Mesenchymal stem cell (in vitro differentiated cells and primary cell): Measurements from ENCODE around the gene CCND1.

Source experiments
- DNase-seq: peaks from one replicate; pipeline ENCODE4 v3.0.0-alpha.2; 2013
- H2AFZ ChIP-seq: one replicate; pipeline ENCODE4 v1.6.1; 2013; ENCODE audit warnings: low read depth, mild to moderate bottlenecking, control low read depth, inconsistent platforms, low read length, moderate library complexity
- H2AK5ac ChIP-seq: 2 replicates; pipeline ENCODE4 v1.6.1; 2013; ENCODE audit warnings: low read length, moderate library complexity, mild to moderate bottlenecking, inconsistent platforms; ENCODE audit not compliant: severe bottlenecking
- H2BK120ac ChIP-seq: one replicate; pipeline ENCODE4 v1.6.1; 2013; ENCODE audit warnings: low read depth, mild to moderate bottlenecking, inconsistent platforms, low read length, moderate library complexity
- H2BK12ac ChIP-seq, 2 experiments: one replicate each; pipeline ENCODE4 v1.6.1; 2013; ENCODE audit warnings: inconsistent platforms in 2 of 2, low read length in 2 of 2, mild to moderate bottlenecking in 2 of 2, moderate library complexity in 2 of 2, control low read depth in 1 of 2
- H2BK15ac ChIP-seq: one replicate; pipeline ENCODE4 v1.6.1; 2013; ENCODE audit warnings: mild to moderate bottlenecking, low read depth, inconsistent platforms; ENCODE audit not compliant: poor library complexity, severe bottlenecking
- H2BK5ac ChIP-seq: 2 replicates; pipeline ENCODE4 v1.6.1; 2013; ENCODE audit warnings: low read depth, mild to moderate bottlenecking, low read length, control low read depth, inconsistent platforms; ENCODE audit not compliant: poor library complexity, severe bottlenecking
- H3K14ac ChIP-seq, 2 experiments: one replicate each; pipeline ENCODE4 v1.6.1; 2013; ENCODE audit warnings: inconsistent platforms in 2 of 2, low read length in 2 of 2, control low read depth in 1 of 2, mild to moderate bottlenecking in 1 of 2, moderate library complexity in 1 of 2
- H3K18ac ChIP-seq, 2 experiments: one replicate each; pipeline ENCODE4 v1.6.1; 2013; ENCODE audit warnings: inconsistent platforms in 2 of 2, low read length in 2 of 2, control low read depth in 1 of 2, low read depth in 1 of 2, mild to moderate bottlenecking in 1 of 2
- H3K23ac ChIP-seq, 2 experiments: one replicate each; pipeline ENCODE4 v1.6.1; 2013; ENCODE audit warnings: inconsistent platforms in 2 of 2, low read length in 2 of 2, mild to moderate bottlenecking in 2 of 2, moderate library complexity in 2 of 2, control low read depth in 1 of 2
- H3K27ac ChIP-seq: 2 replicates; pipeline ENCODE4 v1.5.1; 2013; ENCODE audit warnings: mild to moderate bottlenecking, moderate library complexity, low read length, control low read depth, inconsistent platforms; ENCODE audit not compliant: poor library complexity, severe bottlenecking
- H3K27me3 ChIP-seq, 2 experiments: 2 replicates each; pipeline versions ENCODE4 v1.6.1 to v1.7.0; 2013; ENCODE audit warnings: low read length in 2 of 2, mild to moderate bottlenecking in 2 of 2, moderate library complexity in 2 of 2, control low read depth in 1 of 2, inconsistent platforms in 1 of 2; ENCODE audit not compliant: control insufficient read depth in 1 of 2, insufficient read depth in 1 of 2
- H3K36me3 ChIP-seq, 2 experiments: 2 replicates each; pipeline versions ENCODE4 v1.6.1 to v1.7.0; 2013; ENCODE audit warnings: low read length in 2 of 2, control low read depth in 1 of 2, inconsistent platforms in 1 of 2, low read depth in 1 of 2, mild to moderate bottlenecking in 1 of 2; ENCODE audit not compliant: insufficient read depth in 2 of 2, control insufficient read depth in 1 of 2
- H3K4ac ChIP-seq, 2 experiments: one replicate each; pipeline ENCODE4 v1.6.1; 2013; ENCODE audit warnings: inconsistent platforms in 2 of 2, low read length in 2 of 2, mild to moderate bottlenecking in 2 of 2, moderate library complexity in 2 of 2, control low read depth in 1 of 2, low read depth in 1 of 2
- H3K4me1 ChIP-seq: 2 replicates; pipeline ENCODE4 v1.6.1; 2013; ENCODE audit warnings: low read depth, low read length, control low read depth; ENCODE audit not compliant: control insufficient read depth, insufficient read depth
- H3K4me2 ChIP-seq: 2 replicates; pipeline ENCODE4 v1.6.1; 2013; ENCODE audit warnings: low read length, mild to moderate bottlenecking, inconsistent platforms; ENCODE audit not compliant: poor library complexity, severe bottlenecking
- H3K4me3 ChIP-seq, 2 experiments: 2 replicates each; pipeline versions ENCODE4 v1.5.1 to v1.7.0; 2013; ENCODE audit warnings: low read length in 2 of 2, mild to moderate bottlenecking in 2 of 2, control low read depth in 1 of 2, low read depth in 1 of 2; ENCODE audit not compliant: insufficient read depth in 1 of 2
- H3K79me1 ChIP-seq: replicated peaks from 2 replicates; pipeline ENCODE4 v1.6.1; 2013; ENCODE audit warnings: mild to moderate bottlenecking, control low read depth, low read length, inconsistent platforms; ENCODE audit not compliant: poor library complexity, severe bottlenecking
- H3K9ac ChIP-seq: 2 replicates; pipeline ENCODE4 v1.7.0; 2013; ENCODE audit warnings: mild to moderate bottlenecking, low read length, moderate library complexity
- H3K9me3 ChIP-seq: 2 replicates; pipeline ENCODE4 v1.7.0; 2013; ENCODE audit warnings: mild to moderate bottlenecking, low read length; ENCODE audit not compliant: control insufficient read depth
- H4K8ac ChIP-seq: one replicate; pipeline ENCODE4 v1.6.1; 2013; ENCODE audit warnings: inconsistent platforms, mild to moderate bottlenecking, low read length, moderate library complexity
- H4K91ac ChIP-seq: one replicate; pipeline ENCODE4 v1.6.1; 2013; ENCODE audit warnings: mild to moderate bottlenecking, low read length, inconsistent platforms
- WGBS: methylation state at CpG from one replicate; pipeline ENCODE4 v1.1.7; 2013; ENCODE audit warnings: mixed read lengths; 5-methylcytosine and 5-hydroxymethylcytosine counted together

Gene CCND1

DNA sequence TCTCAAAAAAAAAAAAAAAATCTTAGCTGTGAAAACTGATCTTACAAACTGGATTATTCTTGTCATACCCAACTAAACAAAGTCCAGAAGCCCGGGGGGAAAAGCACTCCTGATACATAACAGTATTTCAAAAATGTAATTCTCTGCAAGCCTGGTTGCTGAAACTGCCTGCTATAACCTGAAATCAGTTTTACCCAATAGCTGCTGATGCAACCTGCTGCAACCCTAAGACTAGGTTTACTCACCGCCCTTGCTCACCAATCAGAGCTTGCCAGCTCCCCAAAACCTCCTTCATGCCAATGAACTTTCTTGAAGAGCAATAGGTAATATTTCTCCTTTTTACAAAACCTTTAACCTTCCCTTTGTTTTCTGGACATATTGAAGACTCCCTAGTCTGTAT, 50.5 kb downstream of the CCND1 start:
- H4K8ac ChIP-seq = no peak overlapping the region
- H2BK120ac ChIP-seq = no peak overlapping the region
- 78% methylated on average over 2 of the region's 2 CpGs for WGBS
- no peak overlapping the region for H3K18ac ChIP-seq
- no peak overlapping the region for H2AFZ ChIP-seq
- H3K9me3 ChIP-seq = peaks cover 5% of the 10 kb centered on the region
- H3K27me3 ChIP-seq = peaks cover 30 to 54% of the 10 kb centered on the region in 2 experiments
- no peak overlapping the region for H3K9ac ChIP-seq
- no peak overlapping the region for H2BK5ac ChIP-seq
- H3K4me2 ChIP-seq = no peak overlapping the region
- no peak for DNase-seq
- H2BK15ac ChIP-seq = no peak overlapping the region
- H3K36me3 ChIP-seq = no peaks in the 10 kb centered on the region
- no peak overlapping the region for H3K23ac ChIP-seq
- no peaks in the 10 kb centered on the region for H3K4me1 ChIP-seq
- H3K79me1 ChIP-seq = no peaks in the 10 kb centered on the region
- H3K27ac ChIP-seq = no peak overlapping the region
- no peak overlapping the region for H3K4me3 ChIP-seq
- no peak overlapping the region for H3K4ac ChIP-seq
- no peak overlapping the region for H4K91ac ChIP-seq
- no peak overlapping the region for H3K14ac ChIP-seq
- H2AK5ac ChIP-seq = no peak overlapping the region
- H2BK12ac ChIP-seq = no peak overlapping the region

DNA sequence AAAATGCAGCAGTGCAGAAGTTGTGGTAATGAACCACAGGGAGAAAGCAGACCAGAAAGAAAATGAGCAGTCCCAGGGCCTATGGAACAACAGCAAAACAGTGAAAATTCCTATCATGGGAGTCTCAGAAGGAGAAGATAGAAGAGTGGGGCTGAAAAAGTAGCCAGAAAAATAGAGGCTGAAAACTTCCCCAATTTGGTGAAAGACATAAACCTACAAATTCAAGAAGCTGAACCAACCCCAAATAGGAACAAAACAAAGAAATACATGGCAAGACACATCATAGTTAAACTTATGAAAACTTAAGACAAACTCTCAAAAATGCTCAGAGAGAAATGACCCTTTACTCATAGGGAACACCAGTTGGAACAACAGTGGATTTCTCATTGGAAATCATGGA, 51.5 kb downstream of the CCND1 start:
- H3K18ac ChIP-seq = no peak overlapping the region
- no peaks in the 10 kb centered on the region for H3K4me1 ChIP-seq
- H2AK5ac ChIP-seq = no peak overlapping the region
- H2BK120ac ChIP-seq = no peak overlapping the region
- no peak overlapping the region for H3K14ac ChIP-seq
- H2BK12ac ChIP-seq = no peak overlapping the region
- DNase-seq = no peak
- H3K9ac ChIP-seq = no peak overlapping the region
- no peak overlapping the region for H3K4me3 ChIP-seq
- no peak overlapping the region for H2BK5ac ChIP-seq
- no peak overlapping the region for H2BK15ac ChIP-seq
- H4K91ac ChIP-seq = no peak overlapping the region
- H3K27ac ChIP-seq = no peak overlapping the region
- no peak overlapping the region for H4K8ac ChIP-seq
- no peak overlapping the region for H3K4me2 ChIP-seq
- no peak overlapping the region for H3K4ac ChIP-seq
- no peaks in the 10 kb centered on the region for H3K36me3 ChIP-seq
- no peaks in the 10 kb centered on the region for H3K79me1 ChIP-seq
- no peak overlapping the region for H2AFZ ChIP-seq
- no peak overlapping the region for H3K23ac ChIP-seq
- H3K9me3 ChIP-seq = peaks cover 5% of the 10 kb centered on the region
- H3K27me3 ChIP-seq = peaks cover 35 to 56% of the 10 kb centered on the region in 2 experiments

DNA sequence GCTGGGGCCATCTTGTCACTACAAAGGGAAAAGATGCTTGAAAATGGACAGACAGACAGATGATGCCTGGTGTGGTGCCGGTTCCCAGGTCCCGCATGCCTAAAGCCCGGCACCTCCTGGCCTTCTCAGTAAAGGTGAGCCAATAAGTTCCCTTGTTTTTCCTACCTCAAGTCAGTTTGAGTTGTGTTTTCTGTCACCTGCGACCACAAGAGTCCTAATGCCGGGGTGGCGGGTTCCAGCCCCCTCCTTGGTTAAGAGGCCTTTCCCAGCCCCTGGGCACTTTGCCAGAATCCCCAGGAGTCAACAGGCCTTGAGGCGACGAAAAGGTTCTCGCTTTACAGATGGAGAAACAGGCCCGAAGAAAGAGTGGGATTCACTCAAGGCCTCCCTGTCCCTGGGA, 53.8 kb downstream of the CCND1 start:
- Histone ChIP-seq H4K8ac (no peak overlapping the region), H3K79me1 (no peaks in the 10 kb centered on the region), H3K4me1 (peaks cover 5% of the 10 kb centered on the region), H3K27me3 (peaks cover 40 to 61% of the 10 kb centered on the region in 2 experiments), H4K91ac (no peak overlapping the region), H2BK120ac (no peak overlapping the region), H3K4me2 (no peak overlapping the region), H3K36me3 (no peaks in the 10 kb centered on the region), H3K23ac (no peak overlapping the region), H3K9me3 (peaks cover 5% of the 10 kb centered on the region), H3K14ac (no peak overlapping the region), H3K18ac (no peak overlapping the region), H2AFZ (no peak overlapping the region), H3K9ac (no peak overlapping the region), H2BK12ac (no peak overlapping the region), H2BK15ac (no peak overlapping the region), H2BK5ac (no peak overlapping the region), H3K27ac (no peak overlapping the region), H3K4me3 (no peak overlapping the region), H2AK5ac (no peak overlapping the region), H3K4ac (no peak overlapping the region)
- DNase-seq = no peak
- 88% methylated on average over 10 of the region's 10 CpGs for WGBS

DNA sequence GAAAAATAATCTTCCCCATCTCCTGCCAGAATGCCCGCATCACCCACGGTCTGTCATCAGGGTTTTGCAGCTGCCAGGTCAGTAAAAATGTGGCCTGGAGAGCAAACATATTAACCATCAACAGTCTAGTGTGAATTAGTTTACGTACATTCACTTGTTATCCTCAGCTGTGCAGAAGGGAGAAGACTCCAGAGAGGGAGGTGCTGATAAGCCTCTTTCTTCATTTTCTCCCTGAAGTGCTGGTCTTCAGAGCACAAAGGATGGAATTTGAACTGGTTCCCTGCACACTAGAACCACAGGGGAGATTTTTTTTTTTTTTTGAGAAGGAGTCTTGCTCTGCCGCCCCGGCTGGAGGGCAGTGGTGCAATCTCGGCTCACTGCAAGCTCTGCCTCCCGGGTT, 54.6 kb downstream of the CCND1 start:
- H3K79me1 ChIP-seq = no peaks in the 10 kb centered on the region
- H3K14ac ChIP-seq = no peak overlapping the region
- no peak overlapping the region for H3K23ac ChIP-seq
- no peak overlapping the region for H3K18ac ChIP-seq
- H2BK15ac ChIP-seq = no peak overlapping the region
- peaks cover 40 to 62% of the 10 kb centered on the region in 2 experiments for H3K27me3 ChIP-seq
- peaks cover 7% of the 10 kb centered on the region for H3K4me1 ChIP-seq
- H3K36me3 ChIP-seq = no peaks in the 10 kb centered on the region
- H3K9me3 ChIP-seq = peaks cover 5% of the 10 kb centered on the region
- no peak overlapping the region for H4K8ac ChIP-seq
- no peak for DNase-seq
- H2BK120ac ChIP-seq = no peak overlapping the region
- H2AFZ ChIP-seq = no peak overlapping the region
- H2BK12ac ChIP-seq = no peak overlapping the region
- whole genome bisulfite sequencing = 84% methylated on average over 4 of the region's 7 CpGs
- no peak overlapping the region for H3K4me3 ChIP-seq
- no peak overlapping the region for H3K4ac ChIP-seq
- no peak overlapping the region for H3K9ac ChIP-seq
- no peak overlapping the region for H4K91ac ChIP-seq
- H2AK5ac ChIP-seq = no peak overlapping the region
- H2BK5ac ChIP-seq = no peak overlapping the region
- no peak overlapping the region for H3K4me2 ChIP-seq
- H3K27ac ChIP-seq = no peak overlapping the region
